AG04450 (cell line): ENCODE results near the gene PRG2. TPM values are rescaled to one million over a fixed set of nuclear protein-coding genes. Genes with fewer than 3 reads are reported as not detected.
"Not testable (repeated sequence)": the region's sequence is repeated elsewhere in the genome, so short reads cannot be mapped to it uniquely, and the experiment has no call there.

Source experiments
- CTCF ChIA-PET: fragments of 300-600, 350-600 bp; formaldehyde crosslinking; extraction: SDS; loops from one replicate; lab custom pipeline; 2022; ENCODE audit warnings: antibody characterized with exemption, inconsistent platforms; lab: Charles Lee
- POLR2A ChIA-PET: fragments of 350-600 bp; formaldehyde crosslinking; extraction: SDS; loops from one replicate; lab custom pipeline; 2021; ENCODE audit warnings: antibody characterized with exemption, inconsistent platforms; lab: Yijun Ruan, JAX
- DNase-seq: peaks from one replicate; pipeline ENCODE4 v3.0.0-alpha.2; 2011; ENCODE audit warnings: low read depth, low spot score
- H3K27ac ChIP-seq: one replicate; pipeline ENCODE4 v1.5.1; 2012; ENCODE audit warnings: low read depth, low read length, control low read depth
- H3K27me3 ChIP-seq: one replicate; pipeline ENCODE4 v1.6.0; 2012; ENCODE audit warnings: low read length; ENCODE audit not compliant: control insufficient read depth, insufficient read depth
- H3K4me3 ChIP-seq: 2 replicates; pipeline ENCODE4 v1.5.1; 2011; ENCODE audit warnings: mild to moderate bottlenecking, low read depth, low read length, control low read depth
- H3K9me3 ChIP-seq: 2 replicates; pipeline ENCODE4 v1.5.1; 2012; ENCODE audit warnings: low read length; ENCODE audit not compliant: control insufficient read depth, insufficient read depth
- CTCF ChIP-seq: IDR thresholded peaks from 2 replicates; pipeline ENCODE4 v1.5.1; 2011; ENCODE audit warnings: low read depth, low read length, control low read depth, inconsistent platforms
- polyA plus RNA-seq: library from polyadenylated mRNA; depleted of rRNA; stranded (reverse); fragments of >200 nt; gene quantifications from 2 replicates; pipeline ENCODE4 v1.2.3, GENCODE V29; 2011; rRNA removed

Gene PRG2
- polyA plus RNA-seq, 1 experiment: not detected

- H3K27ac ChIP-seq: no peak overlapping the region
- H3K4me3 ChIP-seq: no peak overlapping the region
- no peak for DNase-seq
- H3K27me3 ChIP-seq: peaks cover 25% of the 10 kb centered on the region
- H3K9me3 ChIP-seq: no peaks in the 10 kb centered on the region
- no peak for TF ChIP-seq CTCF
- ChIA-PET CTCF (interaction anchor here (0.6 kb wide), 1 partner anchor 117 kb away, joined by 9 read pairs; no protein-coding TSS in a partner anchor), POLR2A (no interaction called here)
These were observed 49.1 kb downstream of the PRG2 start for GRCh38 chr11:57341250-57341808.

GRCh38 chr11:57340039-57340615 is 50.3 kb downstream of the PRG2 start:
- POLR2A ChIA-PET: no interaction called here
- H3K4me3 ChIP-seq: no peak overlapping the region
- DNase-seq: no peak
- H3K27me3 ChIP-seq: peaks cover 25% of the 10 kb centered on the region
- no peak for TF ChIP-seq CTCF
- CTCF ChIA-PET: interaction anchor here (0.6 to 1.2 kb wide), 2 partner anchors 187 to 331 kb away, joined by 3 to 5 read pairs; no protein-coding TSS in a partner anchor
- no peaks in the 10 kb centered on the region; the same call in 1 of the 2 replicates for H3K9me3 ChIP-seq
- no peak overlapping the region for H3K27ac ChIP-seq

GRCh38 chr11:57339328-57339727 is 51.1 kb downstream of the PRG2 start:
- H3K27me3 ChIP-seq: peaks cover 25% of the 10 kb centered on the region
- no peak overlapping the region for H3K4me3 ChIP-seq
- POLR2A ChIA-PET: no interaction called here
- CTCF ChIA-PET: no interaction called here
- no peaks in the 10 kb centered on the region; the same call in 1 of the 2 replicates for H3K9me3 ChIP-seq
- TF ChIP-seq CTCF: no peak
- no peak overlapping the region for H3K27ac ChIP-seq
- no peak for DNase-seq

- DNase-seq: no peak
- ChIA-PET POLR2A (interaction anchor here (0.6 kb wide), 1 partner anchor 288 kb away, joined by 3 read pairs; no protein-coding TSS in a partner anchor), CTCF (interaction anchor here (0.9 kb wide), 1 partner anchor 15 kb away, joined by 3 read pairs; no protein-coding TSS in a partner anchor)
- Histone ChIP-seq H3K27me3 (peaks cover 25% of the 10 kb centered on the region), H3K9me3 (no peaks in the 10 kb centered on the region; the same call in 1 of the 2 replicates), H3K27ac (no peak within 1 kb of the TSS), H3K4me3 (no peak within 1 kb of the TSS)
- no peak for TF ChIP-seq CTCF
These were observed 52.3 kb downstream of the PRG2 start, which contains the start of gene P2RX3 for GRCh38 chr11:57338142-57338541. TSS of gene P2RX3 (plus strand) at chr11:57338352. CDS start at chr11:57338551, 199 bp downstream.

- H3K9me3 ChIP-seq, H3K4me3 ChIP-seq, H3K27ac ChIP-seq, DNase-seq: not testable (repeated sequence)
- CTCF ChIA-PET: interaction anchor here (1.0 to 2.3 kb wide), 4 partner anchors 9 to 156 kb away, joined by 3 to 7 read pairs (median 4); partner anchors contain the start of gene TNKS1BP1
- POLR2A ChIA-PET: interaction anchor here (0.6 kb wide), 1 partner anchor 176 kb away, joined by 3 read pairs; no protein-coding TSS in a partner anchor
- peaks cover 25% of the 10 kb centered on the region for H3K27me3 ChIP-seq
These were observed 53.6 kb downstream of the PRG2 start for GRCh38 chr11:57336856-57337255.

Other genes with a start within 250 kb of the PRG2 start
- not detected in 2 replicates for gene LRRC55, start 208.7 kb downstream of the PRG2 start, polyA plus RNA-seq
- not detected in 2 replicates for gene APLNR, start 153.4 kb downstream of the PRG2 start, polyA plus RNA-seq
- gene TNKS1BP1, start 65.7 kb downstream of the PRG2 start, polyA plus RNA-seq: 59.4 and 63.8 TPM in 2 replicates
- gene SSRP1, start 54.8 kb downstream of the PRG2 start, polyA plus RNA-seq: 111 and 113 TPM in 2 replicates
- gene P2RX3, start 52.3 kb downstream of the PRG2 start, polyA plus RNA-seq: not detected in 2 replicates
- not detected in 2 replicates for gene PRG3, start 9.5 kb downstream of the PRG2 start, polyA plus RNA-seq
- gene SLC43A3, start 36.5 kb upstream of the PRG2 start, polyA plus RNA-seq: 24.4 and 25.1 TPM in 2 replicates
- gene RTN4RL2, start 69.9 kb upstream of the PRG2 start, polyA plus RNA-seq: 0.11 and 0.45 TPM in 2 replicates
- gene SLC43A1, start 125.1 kb upstream of the PRG2 start, polyA plus RNA-seq: 14.6 and 17.5 TPM in 2 replicates
- 76.6 and 82.8 TPM in 2 replicates for gene TIMM10, start 140.1 kb upstream of the PRG2 start, polyA plus RNA-seq
- gene SMTNL1, start 146.9 kb upstream of the PRG2 start, polyA plus RNA-seq: not detected in 2 replicates
- gene UBE2L6, start 177.0 kb upstream of the PRG2 start, polyA plus RNA-seq: 63.8 and 76.8 TPM in 2 replicates
- gene SERPING1, start 207.0 kb upstream of the PRG2 start, polyA plus RNA-seq: 15.2 and 21.1 TPM in 2 replicates